ENCODE results near the gene DCXR.

Gene DCXR

DNA sequence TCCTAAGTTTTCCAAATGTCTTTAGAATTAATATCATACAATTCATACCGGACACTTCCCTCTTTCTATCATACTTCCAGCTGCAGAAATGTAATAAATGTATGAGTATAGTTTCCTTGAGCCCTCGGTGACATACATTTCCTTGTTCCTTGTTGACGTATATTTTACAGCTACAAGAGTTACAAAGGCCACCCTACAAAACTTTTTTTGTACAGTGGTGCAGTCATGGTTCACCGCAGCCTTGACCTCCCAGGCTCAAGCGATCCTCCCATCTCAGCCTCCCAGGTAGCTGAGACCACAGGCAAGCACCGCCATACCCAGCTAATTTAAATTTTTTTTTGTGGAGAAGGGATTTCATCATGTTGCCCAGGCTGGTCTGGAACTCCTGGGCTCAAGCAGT is 35.3 kb upstream of the DCXR start:
- no peak for DNase-seq

DNA sequence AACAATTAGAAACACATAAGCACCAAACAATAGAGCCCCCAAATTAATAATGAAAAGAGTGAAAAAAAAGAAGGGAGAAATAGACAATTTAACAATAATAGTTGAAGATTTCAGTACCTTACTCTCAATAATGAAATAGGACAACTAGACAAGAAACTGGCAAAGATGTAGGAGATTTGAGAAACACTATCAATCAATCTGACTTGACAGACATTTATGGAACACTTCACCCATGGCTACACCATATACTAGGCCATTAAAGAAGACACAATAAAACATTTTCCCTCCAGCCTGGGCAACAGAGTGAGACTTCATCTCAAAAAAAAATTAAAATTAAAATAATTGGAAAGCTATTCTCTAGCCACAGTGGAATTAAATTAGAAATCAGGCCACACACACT is 33.1 kb upstream of the DCXR start:
- no peak for DNase-seq

- peak; percentile 62 to 78 for DNase-seq
Measured at GRCh38 chr17:82065638-82066303, 28.3 kb upstream of the DCXR start, which contains the start of gene DUS1L. DUS1L (minus strand) TSS chr17:82065804; CDS start chr17:82065059, 745 bp downstream.

DNA sequence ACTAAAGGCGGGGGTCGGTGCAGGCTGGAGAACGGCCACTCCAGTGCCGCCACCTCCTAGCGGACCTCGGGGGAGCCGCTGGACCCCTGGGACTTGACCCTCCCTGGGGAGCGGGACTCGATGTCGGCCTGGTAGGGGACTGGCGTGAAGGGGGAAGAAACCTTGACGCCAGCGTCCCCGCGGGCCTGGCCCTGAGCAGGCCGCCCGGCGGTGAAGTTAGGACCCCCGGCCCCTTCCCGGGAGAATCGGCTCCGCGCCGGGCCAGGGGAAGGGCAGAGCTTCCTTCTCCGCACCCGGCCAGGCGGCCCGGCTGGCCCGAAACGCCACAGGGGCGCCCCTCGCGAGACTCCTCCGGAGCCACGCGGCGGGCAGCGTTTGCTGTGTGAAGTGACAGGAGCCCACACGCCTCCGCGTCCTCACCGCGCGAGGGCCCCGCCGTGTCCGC is 27.7 kb upstream of the DCXR start:
- DNase-seq, result peak; percentile 38 to 39

GRCh38 chr17:82064433-82065192 is 27.1 kb upstream of the DCXR start:
- peak in 1 of 2 experiments; percentile 3 for DNase-seq

DNA sequence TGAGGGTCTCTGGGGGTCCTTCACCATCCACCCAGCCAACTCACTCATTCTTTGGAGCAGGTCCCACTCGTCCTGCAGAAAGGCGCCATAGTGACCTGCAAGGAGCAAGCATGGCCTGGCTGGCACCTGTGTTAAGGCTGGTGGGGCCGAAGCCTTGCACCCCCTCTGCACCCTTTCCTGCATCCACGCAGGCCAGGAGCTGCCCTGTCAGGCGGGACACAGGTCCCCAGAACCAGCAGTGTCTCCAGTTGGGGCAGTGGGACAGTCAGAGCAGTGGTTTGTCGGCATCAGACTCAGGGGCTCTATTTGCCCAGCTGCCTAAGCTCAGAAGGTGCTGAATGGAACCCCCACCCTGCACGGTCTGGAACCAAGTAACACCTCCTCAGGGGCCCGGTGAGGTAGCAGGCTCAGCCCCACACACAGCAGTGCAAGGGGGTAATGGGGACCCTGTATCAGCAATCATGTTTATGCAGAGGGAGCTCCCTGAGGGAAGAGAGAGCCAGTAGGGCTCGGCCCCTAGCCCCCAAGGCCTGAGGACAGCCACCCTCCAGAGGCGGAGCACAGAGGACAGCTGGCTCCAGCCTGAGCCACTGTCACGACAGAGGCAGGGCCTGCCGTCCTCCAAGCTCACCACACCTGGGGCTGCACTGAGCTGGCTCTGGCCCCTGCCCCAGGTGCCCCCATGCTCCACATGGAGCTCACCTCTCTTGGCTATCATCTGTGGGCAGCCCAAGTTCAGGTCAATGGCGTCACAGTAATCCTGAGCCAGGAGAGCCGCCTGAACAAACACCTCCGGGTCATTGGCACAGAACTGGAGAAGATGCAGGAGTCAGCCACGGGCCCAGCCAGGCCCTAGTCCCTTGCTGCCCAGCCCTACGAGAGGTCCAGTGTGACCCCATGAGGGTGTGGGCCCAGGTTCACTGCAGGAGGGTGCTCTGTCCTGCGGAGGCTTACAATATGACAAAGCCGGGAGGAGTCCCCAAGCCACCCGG is 26.2 kb upstream of the DCXR start:
- no peak for DNase-seq

- no peak for DNase-seq
Measured at GRCh38 chr17:82062984-82063368, 25.5 kb upstream of the DCXR start.

DNA sequence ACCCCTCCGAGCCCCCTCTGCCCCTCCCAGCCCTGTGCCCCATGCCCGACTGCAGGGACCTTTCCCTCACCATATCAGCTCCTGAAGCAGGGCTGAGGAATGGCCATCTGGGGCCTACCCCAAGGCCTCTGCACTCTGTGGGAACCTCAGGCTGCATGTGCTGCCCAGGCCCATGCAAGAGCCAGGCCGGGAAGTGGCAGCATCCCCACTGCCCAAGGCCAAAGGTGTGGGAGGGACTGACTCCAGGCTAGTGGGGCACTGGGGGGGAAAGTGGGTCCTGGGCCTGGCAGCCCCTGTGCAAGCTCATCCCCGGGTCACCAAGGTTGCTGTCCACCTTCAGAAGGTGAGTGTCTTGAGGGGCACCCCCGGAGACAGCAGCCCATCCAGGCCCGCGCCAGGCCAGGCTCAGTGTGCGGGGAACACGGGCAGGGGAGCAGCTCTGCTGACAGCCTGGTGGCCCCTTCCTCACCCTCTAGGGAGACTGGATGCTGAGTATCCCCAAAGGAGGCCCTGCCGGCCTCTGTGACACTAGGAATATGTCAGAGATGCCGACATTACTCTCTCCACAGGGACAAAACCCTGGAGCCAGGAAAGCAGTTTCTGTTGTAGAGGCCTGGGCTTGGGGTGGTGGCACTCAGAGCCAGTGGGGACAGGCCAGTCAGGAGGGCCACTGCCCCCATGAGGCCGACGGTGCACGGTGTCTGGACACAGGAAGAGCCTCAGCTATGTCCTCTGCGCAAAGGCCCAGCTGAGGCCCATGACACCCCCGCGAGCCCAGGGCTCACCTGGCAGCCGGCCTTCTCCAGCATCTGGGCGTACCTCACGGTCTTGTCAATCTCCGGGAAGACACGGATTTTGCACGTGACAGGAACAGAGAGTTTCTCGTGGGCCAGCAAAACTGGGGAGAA is 24.8 kb upstream of the DCXR start:
- no peak for DNase-seq

DNA sequence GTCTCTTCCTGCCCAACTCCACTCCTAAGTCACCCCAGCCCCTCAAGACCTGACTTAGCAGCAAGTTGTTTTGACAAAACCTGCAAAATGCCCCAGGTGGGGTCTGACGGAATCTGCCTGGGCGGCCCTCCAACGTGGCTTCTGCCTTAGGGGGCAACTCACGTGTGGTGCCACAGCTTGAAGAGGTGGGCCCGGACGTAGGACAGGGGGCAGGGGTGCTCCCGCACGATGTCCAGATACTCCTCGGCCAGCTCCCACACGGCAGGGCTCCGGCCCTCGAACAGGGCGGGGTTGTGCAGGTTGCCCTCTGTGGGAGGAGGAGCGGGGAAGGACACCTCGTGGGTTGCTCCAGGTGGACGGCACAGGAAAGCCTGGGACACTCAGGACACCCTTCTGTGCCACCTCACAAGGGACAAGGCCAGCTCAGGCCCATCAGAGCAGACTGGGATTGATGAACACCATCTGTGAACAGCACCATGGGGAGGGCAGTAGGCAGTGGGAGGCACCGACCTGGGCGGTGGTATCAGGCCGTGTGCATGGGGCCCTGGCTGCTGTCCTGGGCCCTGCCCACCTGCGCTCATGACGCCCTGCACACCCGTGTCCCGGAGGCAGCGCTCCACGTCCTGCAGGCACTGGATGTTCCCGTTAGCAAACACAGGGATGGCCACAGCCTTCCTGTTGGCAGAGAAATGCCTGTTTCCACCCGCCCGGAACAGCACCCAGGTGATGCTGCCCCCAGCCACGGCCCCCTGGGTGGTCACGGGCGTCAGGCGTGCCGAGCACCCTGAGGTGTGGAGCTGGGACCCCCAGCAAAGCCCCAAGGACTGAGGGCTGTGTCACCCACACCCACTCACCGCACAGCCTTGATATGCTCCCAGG is 23.8 kb upstream of the DCXR start:
- DNase-seq, result no peak

DNA sequence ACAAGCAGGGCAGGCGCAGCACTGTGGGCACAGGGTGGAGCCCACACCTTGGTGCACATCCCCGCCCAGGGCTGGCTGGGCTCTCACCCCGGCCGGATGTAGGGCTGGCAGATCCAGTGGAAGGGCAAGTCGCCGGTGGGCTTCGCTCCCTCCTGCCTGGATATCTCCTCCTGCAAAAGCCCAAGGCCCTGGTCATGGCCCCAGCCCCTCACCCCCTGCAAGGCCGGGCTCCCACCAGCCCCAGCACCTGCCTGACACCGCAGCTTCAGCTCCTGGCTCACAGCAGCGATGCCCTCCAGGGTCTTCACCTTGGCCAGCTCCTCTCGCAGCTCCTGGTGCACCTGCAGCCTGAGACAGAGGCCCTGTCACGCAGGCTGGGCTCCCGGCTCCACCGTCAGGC is 23.1 kb upstream of the DCXR start:
- no peak for DNase-seq

GRCh38 chr17:82060001-82060380 is 22.5 kb upstream of the DCXR start:
- DNase-seq, result no peak

- DNase-seq, result no peak
Measured at GRCh38 chr17:82059272-82060000, 21.9 kb upstream of the DCXR start.

DNA sequence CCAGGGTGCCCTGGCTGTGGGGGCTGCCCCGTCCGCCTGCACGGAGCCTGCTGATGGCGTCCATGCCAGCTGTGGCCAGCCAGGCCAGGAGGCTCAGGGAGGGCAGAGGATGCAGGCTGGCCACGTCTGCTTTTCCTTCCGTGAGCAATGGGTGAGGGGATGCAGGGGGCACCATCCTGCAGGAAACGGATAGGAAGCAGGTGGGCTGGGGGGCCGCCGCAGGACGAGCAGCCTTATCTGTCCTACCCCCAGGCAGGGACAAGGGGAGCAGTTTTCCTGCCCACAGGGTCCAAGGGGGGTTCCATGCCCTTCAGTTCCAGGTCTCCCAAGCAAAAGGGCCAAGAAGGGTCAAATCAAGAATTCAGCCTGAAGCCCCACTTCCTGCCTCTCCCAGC is 21.4 kb upstream of the DCXR start:
- DNase-seq, result no peak

- no peak for DNase-seq
Measured at GRCh38 chr17:82058230-82058854, 20.8 kb upstream of the DCXR start.

GRCh38 chr17:82056729-82057621 is 19.5 kb upstream of the DCXR start:
- no peak for DNase-seq

DNA sequence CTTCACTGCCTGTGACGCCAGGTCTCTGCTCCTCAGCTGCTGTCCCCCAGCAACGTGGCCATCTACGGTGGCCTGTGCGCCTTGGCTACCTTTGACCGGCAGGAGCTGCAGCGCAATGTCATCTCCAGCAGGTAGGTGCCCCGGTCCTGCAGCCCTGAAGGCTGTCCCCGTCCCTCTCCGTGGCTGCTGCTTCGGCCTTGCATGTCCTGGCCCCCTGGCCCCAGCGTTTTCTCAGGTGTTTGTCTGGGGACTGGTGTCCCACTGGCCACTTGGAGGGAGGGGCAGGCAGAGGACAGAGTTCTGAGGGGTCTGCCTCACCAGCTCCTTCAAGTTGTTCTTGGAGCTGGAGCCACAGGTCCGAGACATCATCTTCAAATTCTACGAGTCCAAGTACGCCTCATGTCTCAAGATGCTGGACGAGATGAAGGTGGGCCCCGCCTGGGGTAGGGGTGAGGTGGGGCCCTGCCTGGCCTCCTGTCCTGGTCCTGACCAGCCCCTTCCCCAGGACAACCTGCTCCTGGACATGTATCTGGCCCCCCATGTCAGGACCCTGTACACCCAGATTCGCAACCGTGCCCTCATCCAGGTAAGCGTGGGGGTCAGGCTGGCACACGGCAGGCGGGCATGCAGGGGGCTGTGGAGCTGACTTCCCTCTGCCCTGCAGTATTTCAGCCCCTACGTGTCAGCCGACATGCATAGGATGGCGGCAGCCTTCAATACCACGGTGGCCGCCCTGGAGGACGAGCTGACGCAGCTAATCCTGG is 18.6 kb upstream of the DCXR start:
- DNase-seq, result no peak

GRCh38 chr17:82055023-82055964 is 17.8 kb upstream of the DCXR start:
- no peak for DNase-seq

Measured in stimulated activated CD4-positive, alpha-beta T cell treated with anti-CD3 and anti-CD28 coated beads, Interleukin-4, amount 100 ng/mL, for 4 hours (primary cell).